Lung (tissue), 12 donors: ENCODE results near the gene FBN2. TPM values are rescaled to one million over a fixed set of nuclear protein-coding genes. Genes with fewer than 3 reads are reported as not detected.

Experiments used
- ATAC-seq: fragments of 200-7000 bp; cut with Tn5 transposase; one replicate; pipeline ENCODE4 v1.9.1; 2020; ENCODE audit warnings: moderate number of reproducible peaks; ENCODE audit not compliant: insufficient read depth, low FRiP score
- DNase-seq, 3 donors: peaks; one replicate each; pipeline ENCODE4 v3.0.0-alpha.2; 2013 to 2017
- H3K27ac ChIP-seq, 2 donors: one replicate each; pipeline ENCODE4 v1.5.1; 2013; ENCODE audit warnings: mild to moderate bottlenecking in 2 of 2, moderate library complexity in 2 of 2, control low read depth in 1 of 2, inconsistent platforms in 1 of 2, low read depth in 1 of 2, low read length in 1 of 2
- H3K27me3 ChIP-seq, 3 donors: one replicate each; pipeline ENCODE4 v1.5.1; 2013; ENCODE audit warnings: low read length in 2 of 3; ENCODE audit not compliant: control insufficient read depth in 3 of 3, insufficient read depth in 3 of 3
- H3K36me3 ChIP-seq, 4 donors: one replicate each; pipeline ENCODE4 v1.5.1; 2013; ENCODE audit warnings: low read length in 4 of 4, mild to moderate bottlenecking in 1 of 4, moderate library complexity in 1 of 4; ENCODE audit not compliant: control insufficient read depth in 4 of 4, insufficient read depth in 4 of 4
- H3K4me1 ChIP-seq, 5 donors: one replicate each; pipeline ENCODE4 v1.5.1; 2013; ENCODE audit warnings: low read length in 5 of 5, mild to moderate bottlenecking in 2 of 5, moderate library complexity in 1 of 5; ENCODE audit not compliant: control insufficient read depth in 5 of 5, insufficient read depth in 5 of 5
- H3K4me3 ChIP-seq: one replicate; pipeline ENCODE4 v1.5.1; 2013; ENCODE audit warnings: mild to moderate bottlenecking, control low read depth, moderate library complexity
- H3K9ac ChIP-seq, 2 donors: one replicate each; pipeline ENCODE4 v1.5.1; 2013; ENCODE audit warnings: low read length in 2 of 2, control low read depth in 1 of 2; ENCODE audit not compliant: insufficient read depth in 1 of 2
- H3K9me3 ChIP-seq, 4 donors: one replicate each; pipeline ENCODE4 v1.5.1; 2013; ENCODE audit warnings: low read length in 3 of 4, mild to moderate bottlenecking in 1 of 4, moderate library complexity in 1 of 4; ENCODE audit not compliant: control insufficient read depth in 4 of 4, insufficient read depth in 3 of 4
- WGBS, 2 donors: extraction: QIAGEN DNeasy Blood & Tissue Kit; methylation state at CpG; one replicate each; pipeline ENCODE4 v1.1.7; 2013; 5-methylcytosine and 5-hydroxymethylcytosine counted together
- polyA plus RNA-seq, 2 donors: library from polyadenylated mRNA; stranded (reverse); fragments of 200-250 nt; gene quantifications; one replicate each; pipeline ENCODE4 v1.2.1, GENCODE V29; 2013
- total RNA-seq, 2 donors: library from RNA; depleted of rRNA in 1 of 2; stranded (reverse); fragments of >200 nt in 1 of 2; gene quantifications; one replicate each; pipeline ENCODE4 v1.2.1, GENCODE V29; 2014 to 2021
- TF ChIP-seq, protein P1 (sequence below): IDR thresholded peaks from 2 replicates; pipeline ENCODE4 v1.5.1; 2012; ENCODE audit warnings: mild to moderate bottlenecking; ENCODE audit errors: control extremely low read depth, extremely low read depth
- donor health status: control.
- donor health status: control.
- donor health status: Bipolar disorder and iron deficiency.
- donor health status: healthy.
- donor health status: DM: yes; HTN: yes; CAD: no.

The FBN2 gene
- total and polyA plus RNA-seq, 4 donors, result 0.06 to 13.1 (median 1.1) TPM

DNA sequence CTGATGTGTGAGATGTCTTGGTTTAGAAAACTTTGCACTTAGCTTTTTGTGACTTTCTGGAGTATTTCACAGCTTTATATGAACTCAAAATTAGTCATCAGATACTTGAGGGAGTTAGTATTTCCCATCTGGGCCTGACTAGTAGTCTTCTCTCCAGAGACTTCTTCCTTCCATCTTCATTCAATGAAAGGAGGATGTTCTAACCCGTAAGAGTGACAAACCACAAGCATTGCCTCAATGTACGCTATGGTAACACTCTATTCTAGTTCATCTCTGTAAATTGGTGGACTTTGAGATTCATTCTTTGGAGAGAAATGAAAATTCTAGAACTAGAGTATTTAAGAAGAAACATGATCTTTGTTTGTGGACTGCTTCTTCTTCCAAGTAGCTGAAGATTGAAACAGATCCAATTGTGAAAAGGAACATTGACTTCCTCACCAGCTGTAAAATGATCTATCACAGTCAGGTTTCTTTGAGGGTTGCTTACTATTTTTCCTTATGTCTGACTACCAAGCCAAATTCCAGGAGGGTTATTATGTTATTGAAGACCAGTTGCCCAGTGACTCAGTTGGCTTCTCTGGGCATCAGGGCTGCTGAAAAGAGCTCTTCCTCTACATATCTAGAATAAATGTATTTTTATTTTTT is 296.9 kb downstream of the FBN2 start:
- H3K27ac ChIP-seq, result no peak overlapping the region
- no peak overlapping the region for H3K4me3 ChIP-seq
- ATAC-seq (no peak), DNase-seq (no peak)
- H3K27me3 ChIP-seq, result no peaks in the 10 kb centered on the region
- H3K9ac ChIP-seq, result no peak overlapping the region
- TF ChIP-seq, protein P1, sequence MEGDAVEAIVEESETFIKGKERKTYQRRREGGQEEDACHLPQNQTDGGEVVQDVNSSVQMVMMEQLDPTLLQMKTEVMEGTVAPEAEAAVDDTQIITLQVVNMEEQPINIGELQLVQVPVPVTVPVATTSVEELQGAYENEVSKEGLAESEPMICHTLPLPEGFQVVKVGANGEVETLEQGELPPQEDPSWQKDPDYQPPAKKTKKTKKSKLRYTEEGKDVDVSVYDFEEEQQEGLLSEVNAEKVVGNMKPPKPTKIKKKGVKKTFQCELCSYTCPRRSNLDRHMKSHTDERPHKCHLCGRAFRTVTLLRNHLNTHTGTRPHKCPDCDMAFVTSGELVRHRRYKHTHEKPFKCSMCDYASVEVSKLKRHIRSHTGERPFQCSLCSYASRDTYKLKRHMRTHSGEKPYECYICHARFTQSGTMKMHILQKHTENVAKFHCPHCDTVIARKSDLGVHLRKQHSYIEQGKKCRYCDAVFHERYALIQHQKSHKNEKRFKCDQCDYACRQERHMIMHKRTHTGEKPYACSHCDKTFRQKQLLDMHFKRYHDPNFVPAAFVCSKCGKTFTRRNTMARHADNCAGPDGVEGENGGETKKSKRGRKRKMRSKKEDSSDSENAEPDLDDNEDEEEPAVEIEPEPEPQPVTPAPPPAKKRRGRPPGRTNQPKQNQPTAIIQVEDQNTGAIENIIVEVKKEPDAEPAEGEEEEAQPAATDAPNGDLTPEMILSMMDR, result no peak
- peaks cover 0 to 3% (median 0%) of the 10 kb centered on the region in 5 donors for H3K4me1 ChIP-seq
- H3K36me3 ChIP-seq, result no peaks in the 10 kb centered on the region
- H3K9me3 ChIP-seq, result no peaks in the 10 kb centered on the region
- WGBS, 2 donors, result 81 to 85% methylated on average over 2 of the region's 2 CpGs

DNA sequence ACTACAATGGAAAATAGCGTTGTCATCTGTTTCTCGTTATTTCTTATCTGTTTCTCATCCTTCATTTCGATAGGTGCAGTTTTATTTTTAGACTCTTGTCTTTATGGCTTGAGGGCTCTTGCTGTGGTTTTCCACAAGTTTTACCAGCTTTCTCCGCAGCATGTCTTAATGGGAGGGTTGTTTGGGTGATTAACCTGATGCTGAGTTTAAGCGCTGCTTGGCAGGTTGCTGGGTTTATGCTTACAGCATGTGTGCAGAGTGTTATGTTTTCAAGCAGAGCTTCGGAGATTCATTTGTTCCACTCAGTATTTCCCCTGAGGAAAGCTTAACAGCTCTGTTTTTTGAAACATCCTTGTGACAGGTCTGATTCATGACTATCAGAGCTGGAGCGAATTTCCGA is 300.5 kb downstream of the FBN2 start:
- H3K4me3 ChIP-seq, result no peak overlapping the region
- H3K36me3 ChIP-seq, result no peaks in the 10 kb centered on the region
- H3K9me3 ChIP-seq, result peaks cover 0 to 2% (median 0%) of the 10 kb centered on the region in 4 donors
- TF ChIP-seq, protein P1, result no peak
- ATAC-seq (no peak), DNase-seq (no peak)
- H3K27me3 ChIP-seq, result no peaks in the 10 kb centered on the region
- no peak overlapping the region for H3K9ac ChIP-seq
- H3K4me1 ChIP-seq, result peaks cover 0 to 3% (median 0%) of the 10 kb centered on the region in 5 donors
- WGBS, 2 donors, result 77 to 85% methylated on average over 8 of the region's 8 CpGs
- H3K27ac ChIP-seq, result no peak overlapping the region

DNA sequence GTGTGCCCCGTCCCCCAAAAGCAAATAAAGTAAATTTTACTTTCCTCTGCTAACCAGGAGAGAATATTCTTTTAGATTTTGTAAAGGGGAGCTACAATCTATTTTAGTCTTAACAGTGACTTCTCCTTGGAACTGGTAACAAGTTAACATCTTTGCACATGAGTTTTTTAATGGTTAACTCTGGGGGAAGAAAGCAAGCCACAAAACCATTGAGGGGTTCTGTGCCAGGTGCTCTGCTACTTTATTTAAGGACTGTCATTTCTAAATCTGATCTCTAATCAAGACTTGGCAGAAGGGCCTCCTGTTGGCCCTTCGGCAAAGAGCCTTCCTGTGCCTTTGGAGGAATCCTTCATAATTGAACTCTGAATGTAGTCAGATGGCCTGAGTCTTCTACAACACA is 301.0 kb downstream of the FBN2 start:
- TF ChIP-seq, protein P1, result no peak
- Histone ChIP-seq H3K9ac (no peak overlapping the region), H3K9me3 (peaks cover 0 to 2% (median 0%) of the 10 kb centered on the region in 4 donors), H3K27ac (no peak overlapping the region), H3K27me3 (no peaks in the 10 kb centered on the region), H3K36me3 (no peaks in the 10 kb centered on the region), H3K4me1 (peaks cover 0 to 3% (median 0%) of the 10 kb centered on the region in 5 donors), H3K4me3 (no peak overlapping the region)
- WGBS, 2 donors, result 71 to 78% methylated on average over 2 of the region's 2 CpGs
- DNase-seq, result no peak
- no peak for ATAC-seq

DNA sequence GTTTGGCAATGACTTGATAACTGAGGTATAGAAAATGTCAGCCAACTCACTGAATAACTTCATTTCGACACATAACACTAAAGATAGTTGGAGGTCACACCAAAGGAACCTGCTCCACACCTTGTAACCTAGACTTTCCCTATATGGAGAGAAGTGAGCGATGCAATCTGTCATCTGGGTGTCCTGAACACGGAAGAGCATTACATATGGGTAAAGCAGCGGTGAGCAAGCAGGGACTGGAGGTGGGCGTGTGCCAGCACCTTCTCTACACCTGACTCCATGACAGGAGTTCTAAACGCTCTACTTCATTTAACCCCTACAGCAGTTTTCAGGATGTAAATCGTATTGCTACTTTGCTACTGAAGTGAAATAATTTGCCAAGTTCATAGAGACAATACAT is 301.7 kb downstream of the FBN2 start:
- H3K27me3 ChIP-seq, result no peaks in the 10 kb centered on the region
- no peak overlapping the region for H3K27ac ChIP-seq
- H3K36me3 ChIP-seq, result no peaks in the 10 kb centered on the region
- peaks cover 0 to 2% (median 0%) of the 10 kb centered on the region in 4 donors for H3K9me3 ChIP-seq
- peaks cover 0 to 3% (median 0%) of the 10 kb centered on the region in 5 donors for H3K4me1 ChIP-seq
- no peak overlapping the region for H3K4me3 ChIP-seq
- no peak overlapping the region for H3K9ac ChIP-seq
- TF ChIP-seq, protein P1, result no peak
- ATAC-seq (no peak), DNase-seq (no peak)
- WGBS, 2 donors, result 85 to 91% methylated on average over 7 of the region's 7 CpGs
